ENCODE data around the gene FAT1.

DNA sequence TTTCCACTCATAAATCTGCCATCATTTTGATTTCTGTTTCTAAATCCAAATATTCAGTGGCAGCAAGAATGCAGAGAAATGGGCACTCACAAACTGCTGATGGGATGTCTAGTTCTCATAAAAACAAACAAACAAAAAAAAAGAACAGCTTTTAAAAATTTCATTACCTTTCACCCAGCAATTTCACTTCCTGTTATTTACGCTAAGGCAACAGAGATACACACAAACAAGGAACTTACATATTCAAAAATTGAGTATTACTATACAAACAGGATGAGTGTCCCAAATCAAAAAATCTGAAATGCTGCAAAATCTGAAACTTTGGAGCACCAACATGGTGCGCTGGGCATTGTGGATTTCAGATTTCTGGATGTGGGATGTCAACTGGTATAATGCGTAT is 36.4 kb downstream of the FAT1 start:
- TF ChIP-seq, protein P1, sequence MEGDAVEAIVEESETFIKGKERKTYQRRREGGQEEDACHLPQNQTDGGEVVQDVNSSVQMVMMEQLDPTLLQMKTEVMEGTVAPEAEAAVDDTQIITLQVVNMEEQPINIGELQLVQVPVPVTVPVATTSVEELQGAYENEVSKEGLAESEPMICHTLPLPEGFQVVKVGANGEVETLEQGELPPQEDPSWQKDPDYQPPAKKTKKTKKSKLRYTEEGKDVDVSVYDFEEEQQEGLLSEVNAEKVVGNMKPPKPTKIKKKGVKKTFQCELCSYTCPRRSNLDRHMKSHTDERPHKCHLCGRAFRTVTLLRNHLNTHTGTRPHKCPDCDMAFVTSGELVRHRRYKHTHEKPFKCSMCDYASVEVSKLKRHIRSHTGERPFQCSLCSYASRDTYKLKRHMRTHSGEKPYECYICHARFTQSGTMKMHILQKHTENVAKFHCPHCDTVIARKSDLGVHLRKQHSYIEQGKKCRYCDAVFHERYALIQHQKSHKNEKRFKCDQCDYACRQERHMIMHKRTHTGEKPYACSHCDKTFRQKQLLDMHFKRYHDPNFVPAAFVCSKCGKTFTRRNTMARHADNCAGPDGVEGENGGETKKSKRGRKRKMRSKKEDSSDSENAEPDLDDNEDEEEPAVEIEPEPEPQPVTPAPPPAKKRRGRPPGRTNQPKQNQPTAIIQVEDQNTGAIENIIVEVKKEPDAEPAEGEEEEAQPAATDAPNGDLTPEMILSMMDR (conservative IDR thresholded peaks at IDR 0.05; ENCODE audit: low read length), result no peak
- no peak for TF ChIP-seq EZH2phosphoT487 (IDR thresholded peaks at IDR 0.05; ENCODE audit: borderline replicate concordance, low read depth, low read length)

Measured in OCI-LY7 (cell line).